ENCODE measurements around the gene DLK1. TPM values are rescaled to one million over a fixed set of nuclear protein-coding genes. Genes with fewer than 3 reads are reported as not detected.

Gene DLK1
- total and polyA plus RNA-seq, 2 of the 13 experiments (the other 11 are each of a cell fraction or from before 2014, with no cell fraction given): 95.5 to 312 TPM

DNA sequence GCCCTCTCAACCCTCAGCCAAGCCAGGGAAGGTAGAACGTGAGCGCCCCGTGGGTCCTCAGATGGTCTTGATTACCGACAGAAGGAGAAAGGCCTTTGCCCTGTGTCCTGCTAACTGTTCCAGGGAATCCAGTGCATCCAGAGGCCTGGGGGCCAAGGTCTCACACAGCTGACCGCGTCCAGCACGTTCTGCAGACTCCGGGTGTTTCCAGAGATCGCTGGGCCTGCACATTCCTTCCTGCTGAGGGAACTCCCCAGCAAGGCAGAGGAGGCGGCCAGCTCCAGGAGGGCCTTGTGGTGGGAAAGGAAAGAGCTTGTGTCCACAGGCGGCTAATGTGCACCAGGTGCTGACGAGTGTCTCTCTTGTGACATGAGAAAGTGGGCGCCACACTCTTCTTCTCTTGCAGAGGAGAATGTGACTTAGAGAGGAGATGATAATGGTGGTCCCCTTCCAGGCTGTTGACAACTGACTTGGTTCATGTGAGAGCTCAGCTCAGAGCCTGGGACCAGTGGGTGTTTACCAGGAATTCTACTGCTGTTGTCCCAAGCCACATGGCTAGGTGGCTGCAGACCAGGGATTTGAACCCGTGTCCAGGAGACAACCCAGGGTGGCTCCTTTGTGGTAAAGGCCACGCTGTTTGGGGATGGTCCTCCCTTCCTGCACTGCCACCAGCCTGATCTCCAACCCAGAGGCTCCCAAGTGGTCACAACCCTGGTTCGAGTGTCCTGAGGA lies 46.8 kb upstream of the DLK1 start (continued):
- TF ChIP-seq, protein P1, sequence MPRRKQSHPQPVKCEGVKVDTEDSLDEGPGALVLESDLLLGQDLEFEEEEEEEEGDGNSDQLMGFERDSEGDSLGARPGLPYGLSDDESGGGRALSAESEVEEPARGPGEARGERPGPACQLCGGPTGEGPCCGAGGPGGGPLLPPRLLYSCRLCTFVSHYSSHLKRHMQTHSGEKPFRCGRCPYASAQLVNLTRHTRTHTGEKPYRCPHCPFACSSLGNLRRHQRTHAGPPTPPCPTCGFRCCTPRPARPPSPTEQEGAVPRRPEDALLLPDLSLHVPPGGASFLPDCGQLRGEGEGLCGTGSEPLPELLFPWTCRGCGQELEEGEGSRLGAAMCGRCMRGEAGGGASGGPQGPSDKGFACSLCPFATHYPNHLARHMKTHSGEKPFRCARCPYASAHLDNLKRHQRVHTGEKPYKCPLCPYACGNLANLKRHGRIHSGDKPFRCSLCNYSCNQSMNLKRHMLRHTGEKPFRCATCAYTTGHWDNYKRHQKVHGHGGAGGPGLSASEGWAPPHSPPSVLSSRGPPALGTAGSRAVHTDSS (CRISPR knock-in tag; conservative IDR thresholded peaks at IDR 0.05): no peak
- TF ChIP-seq ZNF879 (CRISPR knock-in tag; IDR thresholded peaks at IDR 0.05) (no peak), U2AF2 (IDR thresholded peaks at IDR 0.05; ENCODE audit: low read depth, low read length) (no peak), MIXL1 (CRISPR knock-in tag; IDR thresholded peaks at IDR 0.05) (peak; percentile 93), SRSF4 (IDR thresholded peaks at IDR 0.05; ENCODE audit: low read depth, low read length, poor library complexity, severe bottlenecking) (no peak), IKZF1 (IDR thresholded peaks at IDR 0.05) (no peak), ZNF383 (CRISPR knock-in tag; IDR thresholded peaks at IDR 0.05; ENCODE audit: borderline replicate concordance) (0 out of 2 replicates have a peak, but pooled peaks have one; percentile 43), RARA (CRISPR knock-in tag; IDR thresholded peaks at IDR 0.05) (peak; percentile 91), ZNF547 (CRISPR knock-in tag; IDR thresholded peaks at IDR 0.05) (0 out of 2 replicates have a peak, but pooled peaks have one; percentile 33), ZNF17 (CRISPR knock-in tag; IDR thresholded peaks at IDR 0.05) (no peak), HOXA7 (CRISPR knock-in tag; IDR thresholded peaks at IDR 0.05) (no peak), ELF4 (CRISPR knock-in tag; IDR thresholded peaks at IDR 0.05; ENCODE audit: borderline replicate concordance) (no peak), ZC3H4 (CRISPR knock-in tag; IDR thresholded peaks at IDR 0.05; ENCODE audit: borderline replicate concordance) (no peak), ZSCAN12 (CRISPR knock-in tag; IDR thresholded peaks at IDR 0.05) (no peak), NR1H2 (CRISPR knock-in tag; IDR thresholded peaks at IDR 0.05; ENCODE audit: borderline replicate concordance, low read depth) (0 out of 2 replicates have a peak, but pooled peaks have one; percentile 62), NFATC3 (CRISPR knock-in tag; IDR thresholded peaks at IDR 0.05) (no peak), KLF11 (CRISPR knock-in tag; IDR thresholded peaks at IDR 0.05) (no peak; the same call in 1 of the 2 replicates), ZNF30 (CRISPR knock-in tag; IDR thresholded peaks at IDR 0.05) (0 out of 2 replicates have a peak, but pooled peaks have one; percentile 64), SMAD9 (CRISPR knock-in tag; IDR thresholded peaks at IDR 0.05) (no peak), FOXA1 (IDR thresholded peaks at IDR 0.05) (no peak), FOXA1 (CRISPR knock-in tag; IDR thresholded peaks at IDR 0.05) (peak; percentile 44)
- TF ChIP-seq, protein P2, sequence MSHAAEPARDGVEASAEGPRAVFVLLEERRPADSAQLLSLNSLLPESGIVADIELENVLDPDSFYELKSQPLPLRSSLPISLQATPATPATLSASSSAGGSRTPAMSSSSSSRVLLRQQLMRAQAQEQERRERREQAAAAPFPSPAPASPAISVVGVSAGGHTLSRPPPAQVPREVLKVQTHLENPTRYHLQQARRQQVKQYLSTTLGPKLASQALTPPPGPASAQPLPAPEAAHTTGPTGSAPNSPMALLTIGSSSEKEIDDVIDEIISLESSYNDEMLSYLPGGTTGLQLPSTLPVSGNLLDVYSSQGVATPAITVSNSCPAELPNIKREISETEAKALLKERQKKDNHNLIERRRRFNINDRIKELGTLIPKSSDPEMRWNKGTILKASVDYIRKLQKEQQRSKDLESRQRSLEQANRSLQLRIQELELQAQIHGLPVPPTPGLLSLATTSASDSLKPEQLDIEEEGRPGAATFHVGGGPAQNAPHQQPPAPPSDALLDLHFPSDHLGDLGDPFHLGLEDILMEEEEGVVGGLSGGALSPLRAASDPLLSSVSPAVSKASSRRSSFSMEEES (CRISPR knock-in tag; IDR thresholded peaks at IDR 0.05): no peak; the same call in 1 of the 2 replicates
- TF ChIP-seq, protein P3, sequence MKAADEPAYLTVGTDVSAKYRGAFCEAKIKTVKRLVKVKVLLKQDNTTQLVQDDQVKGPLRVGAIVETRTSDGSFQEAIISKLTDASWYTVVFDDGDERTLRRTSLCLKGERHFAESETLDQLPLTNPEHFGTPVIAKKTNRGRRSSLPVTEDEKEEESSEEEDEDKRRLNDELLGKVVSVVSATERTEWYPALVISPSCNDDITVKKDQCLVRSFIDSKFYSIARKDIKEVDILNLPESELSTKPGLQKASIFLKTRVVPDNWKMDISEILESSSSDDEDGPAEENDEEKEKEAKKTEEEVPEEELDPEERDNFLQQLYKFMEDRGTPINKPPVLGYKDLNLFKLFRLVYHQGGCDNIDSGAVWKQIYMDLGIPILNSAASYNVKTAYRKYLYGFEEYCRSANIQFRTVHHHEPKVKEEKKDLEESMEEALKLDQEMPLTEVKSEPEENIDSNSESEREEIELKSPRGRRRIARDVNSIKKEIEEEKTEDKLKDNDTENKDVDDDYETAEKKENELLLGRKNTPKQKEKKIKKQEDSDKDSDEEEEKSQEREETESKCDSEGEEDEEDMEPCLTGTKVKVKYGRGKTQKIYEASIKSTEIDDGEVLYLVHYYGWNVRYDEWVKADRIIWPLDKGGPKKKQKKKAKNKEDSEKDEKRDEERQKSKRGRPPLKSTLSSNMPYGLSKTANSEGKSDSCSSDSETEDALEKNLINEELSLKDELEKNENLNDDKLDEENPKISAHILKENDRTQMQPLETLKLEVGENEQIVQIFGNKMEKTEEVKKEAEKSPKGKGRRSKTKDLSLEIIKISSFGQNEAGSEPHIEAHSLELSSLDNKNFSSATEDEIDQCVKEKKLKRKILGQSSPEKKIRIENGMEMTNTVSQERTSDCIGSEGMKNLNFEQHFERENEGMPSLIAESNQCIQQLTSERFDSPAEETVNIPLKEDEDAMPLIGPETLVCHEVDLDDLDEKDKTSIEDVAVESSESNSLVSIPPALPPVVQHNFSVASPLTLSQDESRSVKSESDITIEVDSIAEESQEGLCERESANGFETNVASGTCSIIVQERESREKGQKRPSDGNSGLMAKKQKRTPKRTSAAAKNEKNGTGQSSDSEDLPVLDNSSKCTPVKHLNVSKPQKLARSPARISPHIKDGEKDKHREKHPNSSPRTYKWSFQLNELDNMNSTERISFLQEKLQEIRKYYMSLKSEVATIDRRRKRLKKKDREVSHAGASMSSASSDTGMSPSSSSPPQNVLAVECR (CRISPR knock-in tag; IDR thresholded peaks at IDR 0.05; ENCODE audit: borderline replicate concordance): peak; percentile 30; the same call in 1 of the 2 replicates
- TF ChIP-seq, protein P4, sequence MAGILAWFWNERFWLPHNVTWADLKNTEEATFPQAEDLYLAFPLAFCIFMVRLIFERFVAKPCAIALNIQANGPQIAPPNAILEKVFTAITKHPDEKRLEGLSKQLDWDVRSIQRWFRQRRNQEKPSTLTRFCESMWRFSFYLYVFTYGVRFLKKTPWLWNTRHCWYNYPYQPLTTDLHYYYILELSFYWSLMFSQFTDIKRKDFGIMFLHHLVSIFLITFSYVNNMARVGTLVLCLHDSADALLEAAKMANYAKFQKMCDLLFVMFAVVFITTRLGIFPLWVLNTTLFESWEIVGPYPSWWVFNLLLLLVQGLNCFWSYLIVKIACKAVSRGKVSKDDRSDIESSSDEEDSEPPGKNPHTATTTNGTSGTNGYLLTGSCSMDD (CRISPR knock-in tag; IDR thresholded peaks at IDR 0.05): no peak
